Measurements from ENCODE around the gene AP1M2.
"Not testable (repeated sequence)": the region's sequence is repeated elsewhere in the genome, so short reads cannot be mapped to it uniquely, and the experiment has no call there.

Gene AP1M2

DNA sequence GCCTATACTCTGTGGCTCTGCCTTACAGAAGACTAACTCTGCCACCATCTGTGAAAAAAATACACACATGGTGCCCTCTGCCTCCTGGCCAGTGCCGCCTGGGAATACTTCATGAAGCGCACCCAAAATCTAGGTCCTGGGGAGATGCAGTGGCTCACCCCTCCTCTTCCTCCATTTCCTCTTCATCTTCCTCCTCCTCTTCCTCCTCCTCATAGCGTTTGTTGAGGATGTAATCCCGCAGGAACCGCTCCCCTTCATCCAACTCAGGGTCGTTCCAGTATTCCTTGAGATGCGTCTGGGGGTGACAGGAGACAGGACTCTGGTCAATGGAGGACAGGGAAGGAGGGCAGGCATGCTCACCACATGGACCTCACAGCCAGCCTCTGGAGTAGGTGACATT lies 27.0 kb downstream of the AP1M2 start:
- DNase-seq: no peak

DNA sequence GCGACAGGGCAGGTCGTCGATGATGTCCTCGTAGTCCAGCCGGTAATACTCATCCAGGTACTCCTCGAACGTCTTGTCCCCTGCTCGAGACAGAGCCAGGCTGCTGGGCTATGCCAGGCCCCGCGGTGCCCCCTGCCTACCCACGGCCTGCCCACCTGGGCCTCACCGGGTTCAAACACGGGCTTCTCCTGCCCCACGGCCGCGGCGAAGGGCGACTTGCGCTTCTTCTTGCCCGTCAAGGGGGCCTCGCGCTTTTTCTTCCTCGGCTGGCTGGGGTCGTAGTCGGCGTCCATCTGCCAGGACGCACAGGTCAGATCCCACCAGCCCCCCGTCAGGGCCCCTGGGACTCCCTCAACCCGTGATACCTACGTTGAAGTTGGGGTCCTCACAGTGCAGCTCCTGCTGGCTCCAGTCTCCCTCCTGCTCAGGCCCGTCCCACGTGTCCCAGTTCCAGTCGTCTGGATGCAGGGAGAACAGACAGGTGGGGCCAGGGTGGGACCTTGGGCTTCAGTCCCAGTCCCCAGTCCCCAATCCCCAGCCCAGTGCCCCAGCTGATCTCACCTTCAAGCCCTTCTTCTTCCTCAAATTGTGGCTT lies 29.4 kb downstream of the AP1M2 start:
- no peak for DNase-seq

DNA sequence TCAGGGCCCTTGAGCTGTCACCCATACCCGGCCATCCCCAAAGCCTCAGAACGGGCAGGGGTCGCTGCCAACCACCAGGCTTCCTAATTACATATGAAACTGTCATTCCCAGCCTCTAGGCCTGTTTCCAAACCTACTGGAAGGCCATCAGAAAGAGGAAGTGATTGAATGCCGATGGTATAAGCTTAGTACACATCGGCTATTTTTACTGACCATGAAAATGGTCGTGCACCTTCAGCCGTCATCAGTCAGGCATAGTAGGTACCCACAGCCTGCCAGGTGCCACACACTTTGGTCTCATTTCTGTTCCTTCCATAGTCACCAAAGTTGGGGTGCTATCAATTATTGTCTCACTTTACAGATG lies 31.5 kb downstream of the AP1M2 start:
- DNase-seq: no peak

DNA sequence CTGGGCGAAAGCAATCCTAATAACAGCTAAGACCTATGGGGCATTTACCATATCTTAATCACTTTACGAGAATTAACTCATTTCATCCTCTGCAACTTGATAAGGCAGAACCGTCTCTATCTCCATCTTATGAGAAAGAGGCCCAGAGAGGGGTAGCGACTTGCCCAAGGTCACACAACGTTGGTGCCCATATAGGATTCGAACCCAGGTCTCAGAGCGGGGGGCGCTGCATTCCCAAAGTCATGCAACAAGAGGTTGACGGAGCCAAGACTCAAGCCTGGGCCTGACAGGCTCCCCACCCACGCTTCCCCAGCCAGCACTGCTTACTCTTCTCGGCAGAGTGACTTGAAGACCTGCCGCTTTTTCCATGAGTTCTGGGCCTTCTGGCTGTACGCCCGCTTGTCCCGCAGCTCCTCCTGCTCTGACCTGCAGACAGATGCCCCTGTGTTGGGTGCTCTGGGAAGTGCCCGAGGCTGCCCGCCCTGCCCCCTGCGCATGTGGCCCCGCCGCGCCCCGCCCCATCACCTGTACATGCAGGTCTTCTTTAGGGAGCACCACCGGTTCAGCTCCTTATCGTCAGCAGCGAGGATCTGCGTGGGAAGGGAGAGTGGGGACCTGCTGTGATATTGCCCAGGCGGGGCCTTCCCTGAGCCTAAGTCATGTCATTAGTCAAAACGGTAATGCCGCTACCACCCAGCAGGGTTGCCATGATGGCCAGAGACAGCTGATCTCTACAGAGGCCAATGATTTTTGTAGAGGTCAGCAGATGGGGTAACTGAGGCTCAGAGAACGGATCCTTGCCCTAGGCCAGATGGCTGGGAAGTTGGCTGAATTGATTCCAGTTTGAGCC lies 32.1 kb downstream of the AP1M2 start:
- DNase-seq: no peak

DNA sequence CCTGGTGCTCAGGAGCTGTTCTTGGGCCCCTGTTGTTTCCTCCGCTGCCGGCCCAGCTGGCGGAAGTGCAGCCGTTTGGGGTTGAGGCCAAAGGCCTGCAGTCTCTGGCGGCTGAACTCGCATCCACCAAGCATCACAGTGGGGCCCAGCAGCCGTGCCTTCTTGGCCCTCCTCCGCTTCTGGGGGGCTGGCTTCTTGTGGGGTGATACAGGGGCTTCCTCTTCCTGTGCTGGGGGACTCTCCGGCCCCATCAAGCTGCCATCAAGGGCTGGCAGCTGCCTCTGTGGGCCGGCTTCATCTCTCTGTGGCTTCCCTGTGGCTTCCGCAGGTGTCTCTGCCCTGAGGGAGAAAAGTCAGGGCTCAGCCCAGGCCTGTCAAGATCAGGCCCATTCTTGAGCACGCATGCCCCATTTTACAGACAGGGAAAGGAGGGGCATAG lies 33.1 kb downstream of the AP1M2 start:
- DNase-seq: no peak

DNA sequence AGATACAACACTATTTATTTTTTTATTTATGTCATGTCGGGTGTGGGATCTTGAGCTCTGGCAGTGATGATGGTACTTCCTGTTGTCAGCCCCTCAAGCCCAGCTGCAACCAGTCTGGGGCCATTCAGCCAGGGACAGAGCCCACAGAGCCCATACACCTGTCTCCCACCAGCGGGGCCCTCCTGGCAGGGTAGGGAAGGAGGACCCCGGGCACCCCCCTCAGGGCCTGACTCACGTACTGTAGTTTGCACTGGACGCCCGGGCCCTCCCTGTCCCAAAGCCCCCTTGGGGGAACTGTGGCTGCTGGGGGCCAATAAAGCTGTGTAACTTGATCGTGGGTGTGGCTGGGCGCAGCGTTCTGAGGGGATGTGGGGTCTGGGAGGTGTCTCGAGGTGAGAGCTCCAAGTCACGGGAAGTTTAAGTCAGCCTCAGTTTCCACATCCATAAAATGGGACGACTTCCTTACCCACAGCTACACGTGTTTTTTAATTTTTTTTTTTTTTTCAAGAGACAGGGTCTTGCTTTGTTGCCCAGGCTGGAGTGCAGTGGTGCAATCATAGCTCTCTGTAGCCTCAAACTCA lies 33.9 kb downstream of the AP1M2 start:
- DNase-seq: no peak

DNA sequence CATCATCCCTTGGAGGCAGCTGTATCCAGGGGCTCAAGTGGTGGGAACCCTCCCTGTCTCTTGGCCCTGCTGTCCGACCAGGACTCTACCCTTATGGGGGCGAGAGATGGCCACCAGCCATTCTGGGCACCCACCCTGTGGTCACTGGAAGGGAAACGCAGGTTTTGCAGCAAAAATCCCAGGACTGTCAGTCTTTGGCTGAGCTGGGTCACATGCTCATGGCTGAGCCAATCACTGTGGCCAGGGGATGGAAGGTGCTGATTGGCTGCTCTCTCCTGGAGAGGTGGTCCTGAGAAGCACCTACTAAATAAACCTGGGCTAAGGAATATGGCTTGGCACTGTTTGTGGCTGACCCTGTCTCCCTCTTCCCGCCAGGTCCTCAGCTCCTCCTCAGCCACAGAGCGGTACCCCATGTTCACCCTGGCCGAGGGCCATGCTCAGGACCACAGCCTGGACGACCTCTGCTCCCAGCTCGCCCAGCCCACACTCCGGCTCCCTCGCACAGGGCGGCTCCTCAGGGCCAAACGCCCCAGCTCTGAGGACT lies 34.5 kb downstream of the AP1M2 start:
- peak; percentile 78 for DNase-seq

DNA sequence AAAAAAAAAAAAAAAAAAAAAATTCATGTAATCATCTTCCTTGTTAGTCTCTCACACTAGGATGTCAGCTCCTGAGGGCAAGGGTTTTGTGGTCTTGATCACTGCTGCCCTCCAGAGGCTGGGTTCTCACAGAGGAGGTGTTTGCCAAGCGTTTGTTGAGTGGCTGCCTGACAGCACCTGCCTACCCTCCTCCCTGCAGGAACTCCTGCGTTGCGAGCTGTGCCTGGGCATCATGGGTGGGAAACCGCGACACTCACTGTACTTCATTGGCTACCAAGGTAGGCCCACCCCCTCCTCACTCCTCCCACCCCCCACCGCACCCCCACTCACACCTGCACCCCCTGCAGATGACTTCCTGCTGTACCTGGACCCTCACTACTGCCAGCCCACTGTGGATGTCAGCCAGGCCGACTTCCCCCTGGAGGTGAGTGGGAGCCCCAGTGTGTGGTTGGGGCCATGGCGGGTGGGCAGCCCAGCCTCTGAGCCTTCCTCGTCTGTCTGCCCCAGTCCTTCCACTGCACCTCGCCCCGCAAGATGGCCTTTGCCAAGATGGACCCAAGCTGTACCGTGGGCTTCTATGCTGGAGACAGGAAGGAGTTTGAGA lies 35.3 kb downstream of the AP1M2 start:
- DNase-seq: no peak

DNA sequence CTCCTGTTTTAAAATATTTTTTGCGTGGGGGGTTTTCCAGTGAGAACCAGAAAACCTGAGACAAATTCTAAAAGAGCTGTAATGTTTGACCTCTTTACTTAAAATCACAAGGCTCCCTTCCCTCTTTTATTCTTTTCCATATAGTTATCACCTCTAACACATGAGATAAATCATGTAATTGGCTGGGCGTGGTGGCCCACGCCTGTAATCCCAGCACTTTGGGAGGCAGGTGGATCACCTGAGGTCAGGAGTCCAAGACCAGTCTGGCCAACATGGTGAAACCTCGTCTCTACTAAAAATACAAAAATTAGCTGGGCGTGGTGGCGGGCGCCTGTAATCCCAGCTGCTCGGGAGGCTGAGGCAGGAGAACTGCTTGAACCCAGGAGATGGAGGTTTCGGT lies 36.1 kb downstream of the AP1M2 start:
- not testable (repeated sequence) for DNase-seq

DNA sequence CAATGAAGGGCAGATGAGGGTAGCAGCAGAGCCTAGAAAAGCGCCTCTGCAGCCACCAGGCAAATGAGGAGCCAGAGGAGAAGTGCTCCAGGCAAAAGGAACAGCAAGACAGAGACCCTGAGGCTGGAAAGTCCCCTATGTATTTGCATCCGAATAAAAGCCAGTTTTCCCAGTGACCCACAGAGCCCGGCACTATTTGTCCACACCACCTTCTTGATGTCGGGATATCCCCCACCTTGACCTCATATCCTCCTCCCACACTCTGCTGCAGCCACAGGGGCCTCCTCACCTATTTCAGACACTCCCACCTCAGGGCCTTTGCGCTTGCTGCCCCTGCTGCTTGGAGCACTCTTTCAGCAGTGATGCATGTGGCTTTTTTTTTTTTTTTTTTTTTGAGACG lies 36.8 kb downstream of the AP1M2 start:
- no peak for DNase-seq

DNA sequence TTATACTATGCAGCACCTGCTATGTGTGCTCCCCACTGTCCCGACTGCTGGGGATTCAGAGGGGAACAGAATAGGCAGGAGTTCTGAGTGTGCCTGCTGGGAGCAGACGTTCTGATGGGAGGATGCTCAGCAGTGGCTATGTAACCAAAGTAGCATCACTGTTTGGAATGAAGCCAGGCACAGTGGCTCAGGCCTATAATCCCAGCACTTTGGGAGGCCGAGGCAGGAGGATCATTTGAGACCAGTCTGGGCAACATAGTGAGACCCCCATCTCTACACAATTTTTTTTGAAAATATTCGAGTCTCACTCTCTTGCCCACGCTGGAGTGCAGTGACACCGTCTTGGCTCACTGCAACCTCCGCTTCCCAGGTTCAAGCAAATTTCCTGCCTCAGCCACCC lies 37.4 kb downstream of the AP1M2 start:
- no peak for DNase-seq

DNA sequence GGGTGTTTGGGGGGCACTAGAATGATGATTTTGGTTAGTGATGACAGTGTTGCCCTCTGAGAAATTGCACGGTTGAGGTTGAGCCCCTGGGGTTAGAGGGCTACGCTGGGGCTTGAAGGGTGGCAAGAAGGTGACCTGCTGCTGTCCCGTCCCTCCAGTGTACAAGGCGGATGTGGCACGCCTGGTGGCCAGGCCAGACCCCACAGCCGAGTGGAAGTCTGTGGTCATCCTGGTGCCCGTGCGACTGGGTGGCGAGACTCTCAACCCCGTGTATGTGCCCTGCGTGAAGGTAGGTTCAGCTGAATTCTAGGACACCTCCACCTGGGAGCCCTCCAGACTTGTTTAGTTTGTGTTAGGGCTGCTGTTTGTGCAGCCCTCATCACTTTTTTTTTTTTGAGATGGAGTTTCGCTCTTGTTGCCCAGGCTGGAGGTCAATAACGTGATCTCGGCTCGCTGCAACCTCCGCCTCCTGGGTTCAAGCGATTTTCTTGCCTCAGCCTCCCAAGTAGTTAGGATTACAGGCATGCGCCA lies 38.3 kb downstream of the AP1M2 start:
- DNase-seq: no peak

DNA sequence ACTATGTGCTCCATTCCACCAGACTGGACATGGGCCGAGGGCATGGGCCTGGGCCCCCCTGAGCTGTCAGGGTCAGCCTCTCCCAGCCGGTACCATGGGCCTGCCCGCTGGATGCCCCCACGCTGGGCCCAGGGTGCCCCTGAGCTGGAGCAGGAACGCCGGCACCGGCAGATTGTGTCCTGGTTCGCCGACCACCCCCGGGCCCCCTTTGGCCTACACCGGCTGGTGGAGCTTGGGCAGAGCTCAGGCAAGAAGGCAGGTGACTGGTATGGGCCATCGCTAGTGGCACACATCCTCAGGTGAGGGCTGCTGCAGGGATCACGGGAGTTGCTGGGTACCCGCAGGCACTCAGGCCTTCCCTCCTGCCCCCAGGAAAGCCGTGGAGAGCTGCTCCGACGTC lies 40.3 kb downstream of the AP1M2 start:
- DNase-seq: no peak

DNA sequence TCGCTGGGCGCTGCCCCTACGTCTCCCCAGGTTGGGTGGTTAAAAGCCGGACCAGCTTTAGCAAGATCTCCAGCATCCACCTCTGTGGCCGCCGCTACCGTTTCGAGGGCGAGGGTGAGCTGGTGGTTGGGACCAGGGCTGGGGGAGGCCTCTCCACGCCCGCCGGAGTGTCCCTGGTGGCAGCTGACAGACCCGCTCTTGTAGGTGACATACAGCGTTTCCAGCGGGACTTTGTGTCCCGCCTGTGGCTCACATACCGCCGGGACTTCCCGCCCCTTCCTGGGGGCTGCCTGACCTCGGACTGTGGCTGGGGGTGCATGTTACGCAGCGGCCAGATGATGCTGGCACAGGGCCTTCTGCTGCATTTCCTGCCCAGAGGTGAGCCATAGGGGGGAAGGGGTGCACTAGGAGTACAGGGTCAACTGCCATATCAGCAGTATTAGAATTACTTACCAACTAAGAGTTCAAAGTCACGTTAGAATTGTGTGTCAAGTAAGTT lies 42.3 kb downstream of the AP1M2 start:
- no peak for DNase-seq

DNA sequence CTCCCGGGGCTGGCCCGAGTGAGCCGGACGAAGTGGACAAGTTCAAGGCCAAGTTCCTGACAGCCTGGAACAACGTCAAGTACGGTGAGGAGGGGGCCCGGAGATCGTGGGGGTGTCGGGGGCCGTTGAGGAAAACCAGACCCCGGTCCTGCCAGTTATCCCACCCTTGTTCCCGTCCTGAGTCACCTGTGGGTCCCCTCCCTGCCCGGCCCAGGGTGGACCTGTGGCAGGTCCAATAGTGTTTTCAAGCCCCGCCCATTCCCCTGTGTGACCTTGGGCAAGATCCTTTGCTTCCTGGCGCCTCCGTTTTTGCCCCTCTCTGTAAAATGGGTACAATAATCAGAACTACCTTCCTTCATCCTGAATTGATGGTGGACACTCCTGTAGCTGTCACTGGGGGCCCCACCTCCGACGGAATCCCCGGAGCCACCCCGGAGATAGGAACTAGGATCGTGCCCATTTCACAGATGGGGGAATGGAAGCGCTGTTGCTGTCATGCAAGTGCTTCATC lies 42.8 kb downstream of the AP1M2 start:
- no peak for DNase-seq

DNA sequence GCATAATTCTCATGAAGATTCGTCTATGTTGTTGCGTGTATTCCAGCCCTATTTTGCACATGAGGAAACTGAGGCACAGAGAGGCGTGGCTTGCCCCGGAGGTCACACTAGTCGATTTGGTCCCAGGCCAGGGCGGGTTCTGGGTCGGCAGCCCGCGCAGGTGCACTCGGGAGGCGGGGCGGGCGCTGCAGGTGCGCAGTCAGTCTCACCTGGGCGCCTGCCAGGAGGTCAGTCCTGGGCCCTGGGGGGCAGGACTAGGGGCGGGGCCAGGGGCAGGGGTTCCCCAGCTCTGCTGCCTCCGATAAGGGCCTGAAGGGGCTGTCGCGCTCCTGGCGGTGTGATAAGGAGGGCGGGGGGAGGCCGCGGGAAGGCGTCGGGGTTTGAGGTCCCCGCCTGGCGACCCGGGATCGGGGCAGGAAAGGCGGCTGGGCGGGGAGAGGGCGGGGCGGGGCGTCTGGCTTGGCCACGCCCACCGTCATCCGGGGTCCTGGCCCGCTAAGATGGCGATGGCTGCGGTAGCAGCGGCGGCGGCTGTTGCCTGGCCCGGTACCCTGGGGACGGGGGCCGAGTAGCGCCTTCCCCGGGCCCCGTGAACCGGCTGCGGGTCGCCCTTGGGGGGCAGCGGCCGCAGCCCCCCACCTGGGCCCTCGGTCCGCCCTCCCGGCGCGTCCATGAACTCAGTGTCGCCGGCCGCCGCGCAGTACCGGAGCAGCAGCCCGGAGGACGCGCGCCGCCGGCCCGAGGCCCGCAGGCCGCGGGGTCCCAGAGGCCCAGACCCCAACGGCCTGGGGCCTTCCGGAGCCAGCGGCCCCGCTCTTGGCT lies 43.5 kb downstream of the AP1M2 start, which contains the start of gene ATG4D:
Gene ATG4D, plus strand, starts transcription at position 485 of the 822 bp plus-strand sequence. Its CDS starts 187 bp downstream, at position 672.
- DNase-seq: peak; percentile 98

DNA sequence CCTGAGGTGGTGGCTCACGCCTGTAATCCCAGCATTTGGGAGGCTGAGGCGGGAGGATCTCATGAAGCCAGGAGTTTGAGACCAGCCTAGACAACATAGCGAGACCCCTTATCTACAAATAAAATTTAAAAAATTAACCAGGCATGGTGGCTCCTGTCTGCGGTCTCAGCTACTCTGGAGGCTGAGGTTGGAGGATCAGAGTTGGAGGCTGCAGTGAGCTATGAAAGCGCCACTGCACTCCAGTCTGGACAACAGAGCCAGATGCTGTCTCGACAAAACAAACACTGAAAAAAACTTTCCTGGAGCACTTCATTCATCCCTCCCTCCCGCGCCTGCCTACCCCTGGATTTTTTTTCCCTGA lies 44.1 kb downstream of the AP1M2 start:
- DNase-seq: no peak

DNA sequence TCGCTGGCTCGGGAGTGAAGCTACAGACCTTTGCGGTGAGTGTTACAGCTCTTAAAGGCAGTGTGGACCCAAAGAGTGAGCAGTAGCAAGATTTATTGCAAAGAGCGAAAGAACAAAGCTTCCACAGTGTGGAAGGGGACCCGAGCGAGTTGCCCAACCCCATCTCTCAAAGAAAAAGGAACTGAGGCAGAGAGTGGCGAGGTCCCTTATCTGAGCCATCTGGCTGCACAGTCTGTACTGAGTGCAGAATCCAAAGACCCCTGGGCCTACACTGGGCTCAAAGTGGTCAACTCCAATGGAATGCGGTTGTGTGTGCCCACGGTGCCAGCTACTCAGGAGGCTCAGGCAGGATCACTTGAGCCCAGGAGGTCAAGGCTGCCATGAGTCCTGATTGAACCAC lies 48.1 kb downstream of the AP1M2 start:
- not testable (repeated sequence) for DNase-seq

DNA sequence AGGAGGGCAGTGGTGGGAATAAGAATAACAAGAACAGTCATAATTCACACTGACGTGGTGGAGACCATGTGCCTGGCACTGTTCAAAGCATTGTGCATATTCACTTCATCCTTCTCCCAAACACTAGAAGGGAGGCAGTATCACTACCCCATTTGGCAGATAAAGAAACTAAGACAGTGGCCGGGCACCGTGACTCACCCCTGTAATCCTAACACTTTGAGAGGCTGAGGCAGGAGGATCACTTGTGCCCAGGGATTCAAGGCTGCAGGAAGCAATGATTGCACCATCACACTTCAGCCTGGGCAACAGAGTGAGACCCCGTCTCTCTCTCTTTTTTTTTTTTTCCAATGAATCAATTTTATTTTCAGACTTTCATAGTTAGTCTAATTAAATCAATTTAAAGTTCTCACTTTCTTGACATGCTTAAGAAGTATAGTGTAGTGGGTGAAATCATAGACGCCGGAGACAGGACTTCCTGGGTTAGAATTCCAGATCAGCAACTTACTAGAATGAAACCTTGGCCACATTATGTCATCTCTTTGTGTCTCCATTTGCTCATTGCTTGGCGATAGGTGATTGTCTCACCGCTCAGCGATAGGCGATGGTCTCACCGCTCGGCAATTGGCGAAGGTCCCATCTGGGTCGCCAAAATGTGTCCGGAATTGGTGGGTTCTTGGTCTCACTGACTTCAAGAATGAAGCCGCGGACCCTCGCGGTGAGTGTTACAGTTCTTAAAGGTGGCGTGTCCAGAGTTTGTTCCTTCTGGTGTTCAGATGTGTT lies 48.7 kb downstream of the AP1M2 start:
- DNase-seq: no peak

DNA sequence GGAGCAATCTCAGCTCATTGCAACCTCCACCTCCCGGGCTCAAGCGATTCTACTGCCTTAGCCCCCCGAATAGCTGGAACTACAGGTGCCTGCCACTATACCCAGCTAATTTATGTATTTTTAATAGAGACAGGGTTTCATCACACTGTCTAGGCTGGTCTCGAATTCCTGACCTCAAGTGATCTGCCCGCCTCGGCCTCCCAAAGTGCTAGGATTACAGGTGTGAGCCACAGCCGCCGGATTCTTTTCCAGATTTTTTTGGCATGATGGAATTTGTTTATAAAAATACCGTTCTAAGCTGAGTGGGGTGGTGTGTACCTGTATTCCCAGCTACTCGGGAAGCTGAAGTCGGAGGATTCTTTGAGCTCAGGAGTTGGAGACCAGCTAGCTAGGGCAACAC lies 49.4 kb downstream of the AP1M2 start:
- DNase-seq: no peak

DNA sequence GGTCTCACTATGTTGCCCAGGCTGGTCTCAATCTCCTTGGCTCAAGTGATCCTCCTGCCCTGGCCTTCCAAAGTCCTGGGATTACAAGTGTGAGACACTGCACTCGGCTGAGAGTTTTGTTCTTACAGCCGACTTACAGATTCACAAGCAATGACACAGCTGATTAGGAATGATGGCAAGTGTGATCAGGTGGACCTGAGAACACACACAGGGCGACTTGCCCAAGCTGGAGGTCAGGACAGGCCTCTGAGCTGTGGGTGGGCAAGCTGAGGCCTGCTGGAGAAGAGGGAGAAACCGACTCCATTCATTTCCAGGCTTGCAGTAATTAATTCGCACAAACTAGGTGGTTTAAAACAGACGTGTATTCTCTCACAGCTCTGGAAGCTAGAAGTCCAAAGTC lies 51.5 kb downstream of the AP1M2 start:
- DNase-seq: no peak

Data from 8988T (cell line).